NCI-H1048 (cell line): ENCODE measurements around the gene C2CD4C.
"Not testable (repeated sequence)": the region's sequence is repeated elsewhere in the genome, so short reads cannot be mapped to it uniquely, and the experiment has no call there.

Source experiments
- DNase-seq: peaks from one replicate; lab custom pipeline; 2025; lab: John Stamatoyannopoulos, UW

Gene C2CD4C

GRCh38 chr19:398719-399118, 10.2 kb downstream of the C2CD4C start:
- DNase-seq: no peak

GRCh38 chr19:397941-398706, 10.8 kb downstream of the C2CD4C start:
- DNase-seq: no peak

GRCh38 chr19:397321-397720, 11.6 kb downstream of the C2CD4C start:
- no peak for DNase-seq

GRCh38 chr19:395467-395866, 13.5 kb downstream of the C2CD4C start:
- DNase-seq: no peak

GRCh38 chr19:394857-395256, 14.1 kb downstream of the C2CD4C start:
- DNase-seq: not testable (repeated sequence)

- DNase-seq: not testable (repeated sequence)
Measured at GRCh38 chr19:393560-393959, 15.4 kb downstream of the C2CD4C start.

GRCh38 chr19:392375-392970, 16.5 kb downstream of the C2CD4C start:
- no peak for DNase-seq

- no peak for DNase-seq
Measured at GRCh38 chr19:391726-392374, 17.1 kb downstream of the C2CD4C start.

GRCh38 chr19:391207-391557, 17.8 kb downstream of the C2CD4C start:
- no peak for DNase-seq

- DNase-seq: no peak
Measured at GRCh38 chr19:390386-391206, 18.4 kb downstream of the C2CD4C start.

GRCh38 chr19:389935-390289, 19.0 kb downstream of the C2CD4C start:
- no peak for DNase-seq

- no peak for DNase-seq
Measured at GRCh38 chr19:389255-389934, 19.6 kb downstream of the C2CD4C start.

- no peak for DNase-seq
Measured at GRCh38 chr19:388691-389090, 20.3 kb downstream of the C2CD4C start.

- DNase-seq: no peak
Measured at GRCh38 chr19:387777-388176, 21.2 kb downstream of the C2CD4C start.

- not testable (repeated sequence) for DNase-seq
Measured at GRCh38 chr19:386632-387301, 22.2 kb downstream of the C2CD4C start.

GRCh38 chr19:386189-386588, 22.8 kb downstream of the C2CD4C start:
- not testable (repeated sequence) for DNase-seq

GRCh38 chr19:384799-385169, 24.2 kb downstream of the C2CD4C start:
- DNase-seq: no peak

GRCh38 chr19:383922-384798, 24.8 kb downstream of the C2CD4C start:
- no peak for DNase-seq

GRCh38 chr19:383040-383439, 25.9 kb downstream of the C2CD4C start:
- DNase-seq: no peak

- not testable (repeated sequence) for DNase-seq
Measured at GRCh38 chr19:382578-382977, 26.4 kb downstream of the C2CD4C start.
